ENCODE data around the gene OTOGL. TPM values are rescaled to one million over a fixed set of nuclear protein-coding genes. Genes with fewer than 3 reads are reported as not detected.

OTOGL gene
- polyA plus RNA-seq, 2 of the 4 experiments (the other 2 are of a cell fraction): 0.04 TPM; not detected in 1

GRCh38 chr12:80382254-80382653 lies 282.9 kb downstream of the OTOGL start:
- FAIRE-seq: no peak
- Histone ChIP-seq H3K4me1 (no peaks in the 10 kb centered on the region), H3K27ac (no peak overlapping the region), H3K4me2 (no peak overlapping the region), H3K9me3 (no peaks in the 10 kb centered on the region), H3K4me3 (no peak overlapping the region)
- TF ChIP-seq HOXB13 (CRISPR knock-in tag; IDR thresholded peaks at IDR 0.05; ENCODE audit: low read depth): no peak
- TF ChIP-seq EHF (CRISPR knock-in tag; IDR thresholded peaks at IDR 0.05): no peak
- TF ChIP-seq RFX5 (IDR thresholded peaks at IDR 0.05): no peak
- TF ChIP-seq HDAC2 (IDR thresholded peaks at IDR 0.05): no peak
- no peak for TF ChIP-seq TFCP2L1 (CRISPR knock-in tag; IDR thresholded peaks at IDR 0.05)
- no peak for TF ChIP-seq MYC (IDR thresholded peaks at IDR 0.05; ENCODE audit: borderline replicate concordance, low read length)
- TF ChIP-seq RCOR1 (IDR thresholded peaks at IDR 0.05; ENCODE audit: low read depth, low read length): no peak
- no peak for DNase-seq (ENCODE audit: low read depth in 1 of 2, low spot score in 1 of 2)
- ChIA-PET POLR2A (no interaction called here), CTCF (no interaction called here)
- ATAC-seq: no peak
- WGBS (ENCODE audit: missing lambda C conversion rate): 62% methylated on average over 8 of the region's 8 CpGs

GRCh38 chr12:80400571-80400991 lies 301.2 kb downstream of the OTOGL start:
- H3K4me3 ChIP-seq: no peak overlapping the region
- POLR2A ChIA-PET: no interaction called here
- H3K4me2 ChIP-seq: no peak overlapping the region
- TF ChIP-seq TFCP2L1 (CRISPR knock-in tag; IDR thresholded peaks at IDR 0.05): no peak
- TF ChIP-seq ELK1 (IDR thresholded peaks at IDR 0.05; ENCODE audit: low read depth, low read length): no peak
- TF ChIP-seq RAD21 (conservative IDR thresholded peaks at IDR 0.05 in 1 of 2, IDR thresholded peaks at IDR 0.05 in 1 of 2): no peak
- no peak for TF ChIP-seq KDM5A (IDR thresholded peaks at IDR 0.05)
- TF ChIP-seq HOXB13 (CRISPR knock-in tag; IDR thresholded peaks at IDR 0.05; ENCODE audit: low read depth): no peak
- TF ChIP-seq CEBPB (IDR thresholded peaks at IDR 0.05): no peak
- no peak for TF ChIP-seq HOXA7 (CRISPR knock-in tag; IDR thresholded peaks at IDR 0.05)
- TF ChIP-seq MYC (IDR thresholded peaks at IDR 0.05; ENCODE audit: borderline replicate concordance, low read length): no peak
- no peak for TF ChIP-seq CHD2 (IDR thresholded peaks at IDR 0.05; ENCODE audit: low read length, partially characterized antibody)
- TF ChIP-seq ZNF302 (CRISPR knock-in tag; IDR thresholded peaks at IDR 0.05): no peak
- no peak for TF ChIP-seq ZC3H11A (IDR thresholded peaks at IDR 0.05)
- TF ChIP-seq BHLHE40 (IDR thresholded peaks at IDR 0.05; ENCODE audit: low read depth, low read length): no peak
- TF ChIP-seq MAZ (IDR thresholded peaks at IDR 0.05; ENCODE audit: borderline replicate concordance, low read depth, low read length): no peak
- WGBS (ENCODE audit: missing lambda C conversion rate): 76% methylated on average over 20 of the region's 20 CpGs
- H3K9me3 ChIP-seq: no peaks in the 10 kb centered on the region
- no peak for DNase-seq (ENCODE audit: low read depth in 1 of 2, low spot score in 1 of 2)
- no peak for FAIRE-seq
- H3K27ac ChIP-seq: no peak overlapping the region
- H3K4me1 ChIP-seq: no peaks in the 10 kb centered on the region
- CTCF ChIA-PET: interaction anchor here (1.0 to 1.1 kb wide), 2 partner anchors 10 to 11 kb away, joined by 3 to 5 read pairs; no protein-coding TSS in a partner anchor
- 0 out of 6 replicates have a peak, but pooled peaks of 1 of the 2 experiments have one; percentile 34 for ATAC-seq

GRCh38 chr12:80401191-80401590 lies 301.9 kb downstream of the OTOGL start:
- H3K27ac ChIP-seq: no peak overlapping the region
- TF ChIP-seq ZSCAN20 (CRISPR knock-in tag; IDR thresholded peaks at IDR 0.05): no peak
- TF ChIP-seq RNF2 (IDR thresholded peaks at IDR 0.05; ENCODE audit: borderline replicate concordance, low read depth): no peak
- TF ChIP-seq HES2 (IDR thresholded peaks at IDR 0.05): no peak
- TF ChIP-seq TFCP2L1 (CRISPR knock-in tag; IDR thresholded peaks at IDR 0.05): no peak
- TF ChIP-seq JUN (IDR thresholded peaks at IDR 0.05): no peak
- no peak for TF ChIP-seq ATOH8 (CRISPR knock-in tag; IDR thresholded peaks at IDR 0.05; ENCODE audit: low read depth)
- no peak for TF ChIP-seq MAX (IDR thresholded peaks at IDR 0.05)
- TF ChIP-seq HOXB5 (CRISPR knock-in tag; IDR thresholded peaks at IDR 0.05): no peak
- no peak for TF ChIP-seq HDAC2 (IDR thresholded peaks at IDR 0.05)
- no peak for TF ChIP-seq HOXA7 (CRISPR knock-in tag; IDR thresholded peaks at IDR 0.05)
- TF ChIP-seq NFE2L2 (conservative IDR thresholded peaks at IDR 0.05; ENCODE audit: low read length): no peak
- TF ChIP-seq POLR2AphosphoS2 (conservative IDR thresholded peaks at IDR 0.05; ENCODE audit: low read length): no peak
- no peak for TF ChIP-seq FOSB (CRISPR knock-in tag; IDR thresholded peaks at IDR 0.05)
- no peak for TF ChIP-seq RFX5 (IDR thresholded peaks at IDR 0.05)
- TF ChIP-seq SREBF2 (IDR thresholded peaks at IDR 0.05): no peak
- TF ChIP-seq BHLHE40 (IDR thresholded peaks at IDR 0.05; ENCODE audit: low read depth, low read length): no peak
- TF ChIP-seq RARB (CRISPR knock-in tag; IDR thresholded peaks at IDR 0.05): no peak
- no peak for TF ChIP-seq FOXS1 (CRISPR knock-in tag; IDR thresholded peaks at IDR 0.05)
- TF ChIP-seq CBX2 (IDR thresholded peaks at IDR 0.05; ENCODE audit: borderline replicate concordance, low read depth): no peak
- no peak for TF ChIP-seq EHF (CRISPR knock-in tag; IDR thresholded peaks at IDR 0.05)
- no peak overlapping the region for H3K4me3 ChIP-seq
- ChIA-PET POLR2A (no interaction called here), CTCF (interaction anchor here (1.1 kb wide), 1 partner anchor 10 kb away, joined by 3 read pairs; no protein-coding TSS in a partner anchor)
- no peak for FAIRE-seq
- ATAC-seq: no peak
- no peaks in the 10 kb centered on the region for H3K9me3 ChIP-seq
- no peaks in the 10 kb centered on the region for H3K4me1 ChIP-seq
- WGBS (ENCODE audit: missing lambda C conversion rate): 81% methylated on average over 3 of the region's 3 CpGs
- no peak overlapping the region for H3K4me2 ChIP-seq
- no peak for DNase-seq (ENCODE audit: low read depth in 1 of 2, low spot score in 1 of 2)
